HG03565 (cell line): Measurements from ENCODE around the gene CTBP1.

ENCODE experiments used
- ATAC-seq: cut with Tn5 transposase; IDR thresholded peaks from one replicate; pipeline ENCODE4 v1.9.1; 2021; ENCODE audit warnings: mild to moderate bottlenecking, moderate library complexity; ENCODE audit not compliant: unreplicated experiment

Gene CTBP1

DNA sequence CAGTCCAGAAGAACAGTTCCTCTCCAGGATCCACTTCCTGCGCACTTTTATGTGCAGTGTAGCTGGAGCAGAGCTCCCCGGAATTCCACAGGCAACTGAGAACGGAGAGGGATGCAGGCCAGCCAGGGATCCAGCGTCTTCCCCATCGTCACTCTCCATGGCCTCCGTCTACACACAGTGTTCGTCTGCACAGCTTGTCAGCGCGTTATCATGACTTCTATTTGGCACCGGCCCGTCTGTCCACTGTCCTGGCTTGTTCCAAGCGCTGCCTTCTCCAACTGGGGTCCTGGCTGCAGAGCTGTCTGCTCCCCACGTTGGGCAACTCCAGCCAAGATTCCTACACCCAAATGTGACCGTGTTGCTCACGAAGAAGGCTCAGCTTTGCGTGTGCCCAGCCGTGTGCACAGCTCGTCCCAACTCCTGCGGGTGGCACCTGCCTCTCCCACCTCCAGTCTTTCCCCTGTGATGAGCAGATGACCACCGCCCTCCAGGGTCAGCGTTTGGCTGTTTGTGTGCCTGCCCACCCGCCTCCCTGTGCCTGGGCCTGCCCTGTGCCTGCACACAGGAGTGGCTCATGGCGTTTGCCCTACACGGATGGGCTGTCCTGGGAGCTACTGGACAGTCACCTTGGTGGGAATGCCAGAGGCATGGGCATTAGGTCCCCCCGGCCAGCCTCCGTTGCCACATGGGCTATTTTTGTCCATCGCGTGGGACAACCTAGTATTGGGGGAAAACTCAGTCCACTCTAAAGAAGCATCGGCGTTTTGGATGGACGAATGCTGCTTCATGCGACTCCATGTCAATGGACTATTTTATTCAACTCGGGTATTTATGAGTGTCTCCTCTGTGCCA lies 2.2 kb upstream of the CTBP1 start:
- no peak for ATAC-seq

DNA sequence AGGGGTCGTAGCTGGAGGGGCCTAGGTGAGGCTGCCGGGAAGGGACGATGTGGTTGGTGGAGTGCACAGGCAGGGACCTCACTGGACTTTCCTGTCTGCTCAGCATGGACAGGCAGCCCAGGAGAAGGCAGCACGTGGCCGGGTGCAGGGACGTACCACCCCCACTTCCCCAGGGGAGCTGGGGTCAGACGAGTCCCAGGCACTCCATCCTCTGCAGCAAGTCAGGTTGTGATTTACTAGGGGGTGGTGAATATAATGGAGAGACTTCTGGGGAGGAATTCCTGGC lies 1.5 kb upstream of the CTBP1 start:
- no peak for ATAC-seq

DNA sequence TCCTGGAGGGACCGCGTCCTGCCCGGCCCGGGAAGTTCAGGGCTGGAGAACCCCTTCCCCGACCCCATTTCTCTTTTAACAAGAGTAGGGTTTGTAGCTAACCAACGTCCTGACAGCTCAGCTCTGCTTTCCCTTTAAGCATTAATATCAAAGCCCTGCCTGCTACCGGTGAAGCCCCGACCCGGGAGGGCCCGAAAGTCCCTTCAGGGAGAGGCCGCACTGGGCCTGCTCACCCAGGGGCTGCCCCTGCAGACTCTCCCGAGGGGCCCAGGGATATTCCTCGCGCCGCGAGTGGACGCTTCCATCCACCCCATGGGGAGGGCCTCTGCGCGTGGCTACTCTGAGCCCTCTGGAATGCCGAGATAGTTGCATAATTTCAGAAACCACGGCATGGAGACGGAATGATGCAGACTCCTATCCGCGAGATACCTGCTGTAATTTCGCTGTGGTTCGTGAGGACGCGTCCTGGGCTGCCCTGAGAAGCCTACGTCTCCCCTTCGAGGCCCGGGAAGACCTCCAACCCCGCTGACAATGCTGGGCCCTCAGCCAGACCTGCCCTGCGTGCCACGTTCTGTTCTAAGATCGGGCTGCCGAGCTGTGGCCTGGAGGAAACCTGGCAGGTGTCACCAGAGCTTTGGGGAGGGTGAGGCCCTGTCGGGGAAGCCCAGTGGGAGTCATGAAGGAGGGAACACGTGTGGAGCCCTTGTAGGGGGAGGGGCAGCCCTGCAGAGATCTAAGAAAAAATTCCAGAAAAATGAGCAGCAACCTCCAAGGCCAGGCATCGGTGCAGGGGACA lies 999 bp upstream of the CTBP1 start:
- ATAC-seq: peak; percentile 3

DNA sequence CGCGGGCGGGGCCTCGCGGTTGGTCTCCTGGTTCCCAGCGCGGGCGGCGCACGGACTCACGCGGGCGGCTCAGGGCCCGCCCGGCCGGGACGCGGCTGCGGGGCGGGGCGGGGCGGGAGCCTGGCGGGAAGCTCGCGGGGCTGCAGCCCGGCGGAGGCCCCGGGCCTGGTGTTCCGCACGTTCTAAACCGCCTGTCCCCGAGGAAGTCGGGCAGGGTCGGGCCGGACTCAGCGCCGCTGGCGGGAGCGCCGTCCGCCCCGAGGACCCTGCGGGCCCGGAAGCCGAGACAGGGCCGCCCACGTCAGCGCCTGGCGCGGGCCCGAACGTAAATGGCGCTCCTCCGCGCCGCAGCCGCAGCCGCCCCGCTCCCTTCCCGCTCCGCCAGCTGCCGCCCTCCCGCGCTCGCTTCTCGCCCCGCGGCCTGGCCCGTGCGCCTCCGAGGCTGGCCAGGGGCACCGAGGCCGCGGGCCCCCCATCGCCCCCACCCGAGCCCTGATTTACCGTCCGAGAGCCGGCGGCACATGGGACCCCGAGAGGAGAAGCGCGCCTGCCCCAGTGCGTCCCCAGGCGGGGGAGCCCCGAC lies 309 bp upstream of the CTBP1 start:
- ATAC-seq: peak; percentile 43

DNA sequence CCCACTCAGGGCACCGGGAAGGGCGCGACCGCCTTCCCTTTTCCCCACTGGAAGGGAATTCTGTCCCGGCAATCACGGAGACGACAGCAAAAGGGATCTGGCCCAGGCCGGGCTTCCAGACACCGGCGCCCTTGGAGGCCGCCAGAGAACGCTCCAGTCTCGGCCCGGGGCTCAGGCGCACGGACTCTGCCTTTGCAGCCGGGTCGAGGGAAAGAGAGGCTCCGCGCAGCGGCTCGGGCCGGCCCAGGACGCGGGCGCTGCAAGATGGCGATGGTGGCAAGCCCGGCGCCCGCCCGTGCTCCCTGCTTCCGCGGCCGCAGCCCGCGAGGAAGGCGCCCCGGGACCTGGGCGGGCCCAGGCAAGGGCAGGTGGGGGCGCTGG lies 1.1 kb downstream of the CTBP1 start:
- peak; percentile 15 for ATAC-seq

DNA sequence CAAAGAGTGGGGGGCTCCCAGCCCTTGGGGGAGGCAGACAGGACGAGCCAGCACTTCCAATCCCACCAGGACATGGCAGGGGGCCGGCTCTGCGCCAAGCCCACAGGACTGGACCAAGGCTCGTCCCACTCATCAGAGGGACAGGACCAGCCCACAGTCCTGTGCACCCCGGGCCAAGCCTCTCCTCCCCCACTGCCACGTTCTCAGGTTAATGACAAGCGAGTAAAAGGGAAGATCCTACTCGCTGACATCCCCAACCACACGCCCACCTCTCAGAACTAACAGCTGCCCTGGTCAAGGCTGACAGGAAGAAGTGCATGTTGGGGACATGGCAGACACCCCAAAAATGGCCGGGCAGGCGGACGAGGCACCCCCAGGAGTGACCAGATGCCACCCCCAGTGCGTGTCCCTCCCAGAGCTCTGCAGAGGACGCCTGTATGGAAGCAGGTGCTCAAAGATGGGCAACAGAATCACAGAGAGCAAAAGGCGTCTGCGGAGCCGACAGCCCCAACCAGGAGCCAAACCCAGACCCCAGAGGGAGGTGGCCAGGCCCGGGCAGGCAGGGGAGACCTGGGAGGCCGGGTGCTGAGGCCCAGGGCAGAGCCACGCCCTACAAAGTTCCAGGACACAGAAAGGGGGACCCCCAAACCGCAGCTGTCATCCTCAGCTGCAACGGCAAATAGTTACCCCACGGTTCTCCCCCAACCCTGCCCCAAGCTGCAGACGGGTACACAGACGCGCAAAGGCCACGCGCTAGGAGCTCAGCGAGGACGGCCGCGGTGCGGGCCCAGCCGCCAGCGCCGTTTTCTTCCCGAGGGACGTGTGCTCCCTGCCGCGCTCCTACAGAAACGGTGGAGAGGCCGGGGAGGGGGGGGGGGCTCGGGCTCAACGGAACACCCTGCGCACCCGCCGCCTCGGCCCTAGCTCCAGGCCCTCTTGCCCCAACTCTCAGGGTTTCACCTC lies 1.7 kb downstream of the CTBP1 start:
- no peak for ATAC-seq

DNA sequence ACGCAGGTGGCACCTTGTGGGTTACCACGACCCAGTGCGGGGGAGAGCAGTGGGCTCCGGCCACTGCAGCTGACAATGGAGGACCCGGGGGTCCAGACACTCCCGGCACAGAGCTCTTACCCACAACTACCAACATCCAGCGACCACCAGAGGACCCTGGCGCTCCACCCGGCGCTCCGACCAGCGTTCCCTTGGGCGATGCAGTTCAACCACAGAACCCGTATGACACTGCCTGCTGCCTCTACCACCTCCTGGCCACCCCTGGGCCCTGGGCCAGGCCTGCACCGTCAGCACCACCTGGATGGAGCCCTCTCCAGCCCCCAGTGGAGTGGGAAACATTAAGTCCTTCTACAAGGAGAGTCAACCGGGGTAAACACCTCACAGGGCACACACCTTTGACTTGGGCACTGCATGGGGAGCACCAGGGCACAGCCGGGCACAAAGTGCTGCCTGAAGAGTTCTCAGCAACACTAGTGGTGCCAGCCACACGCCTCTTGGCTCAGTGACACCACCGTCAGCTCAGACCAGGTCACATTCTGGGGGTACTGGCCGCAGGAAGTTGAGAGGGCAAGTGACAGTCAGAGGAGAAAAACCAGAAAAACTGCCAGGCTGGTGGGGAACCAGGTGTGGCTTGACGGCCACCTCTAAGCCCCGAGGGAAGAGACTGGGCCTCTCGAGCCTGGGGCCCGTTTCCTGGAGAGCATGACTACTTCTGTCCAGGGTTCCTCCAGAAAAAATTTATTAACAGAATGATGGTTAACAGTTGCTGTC lies 2.6 kb downstream of the CTBP1 start:
- no peak for ATAC-seq

DNA sequence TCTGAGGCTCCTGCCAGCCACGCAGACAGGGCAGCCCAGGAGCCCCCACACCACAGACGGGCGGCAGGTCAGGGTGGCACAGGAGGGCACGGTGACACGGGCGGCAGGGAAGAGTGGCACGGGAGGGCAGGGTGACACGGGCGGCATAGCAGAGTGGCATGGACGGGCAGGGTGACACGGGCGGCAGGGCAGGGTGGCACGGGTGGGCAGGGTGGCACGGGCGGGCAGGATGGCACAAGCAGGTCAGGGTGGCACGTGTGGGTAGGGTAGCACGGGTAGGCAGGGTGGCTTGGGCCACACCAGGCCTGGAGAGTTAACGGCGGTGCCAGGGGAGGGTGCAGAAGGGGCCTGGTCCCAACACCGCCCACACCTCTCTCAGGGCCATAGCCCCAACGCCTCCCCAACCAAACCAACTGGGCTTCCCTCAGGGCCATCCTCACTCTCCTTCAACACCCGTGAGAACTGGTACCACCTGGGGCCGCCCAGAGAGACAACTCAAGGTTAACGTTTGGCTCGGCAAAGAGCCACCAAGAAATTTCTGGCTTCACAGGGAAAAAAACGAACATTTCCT lies 3.4 kb downstream of the CTBP1 start:
- ATAC-seq: no peak

DNA sequence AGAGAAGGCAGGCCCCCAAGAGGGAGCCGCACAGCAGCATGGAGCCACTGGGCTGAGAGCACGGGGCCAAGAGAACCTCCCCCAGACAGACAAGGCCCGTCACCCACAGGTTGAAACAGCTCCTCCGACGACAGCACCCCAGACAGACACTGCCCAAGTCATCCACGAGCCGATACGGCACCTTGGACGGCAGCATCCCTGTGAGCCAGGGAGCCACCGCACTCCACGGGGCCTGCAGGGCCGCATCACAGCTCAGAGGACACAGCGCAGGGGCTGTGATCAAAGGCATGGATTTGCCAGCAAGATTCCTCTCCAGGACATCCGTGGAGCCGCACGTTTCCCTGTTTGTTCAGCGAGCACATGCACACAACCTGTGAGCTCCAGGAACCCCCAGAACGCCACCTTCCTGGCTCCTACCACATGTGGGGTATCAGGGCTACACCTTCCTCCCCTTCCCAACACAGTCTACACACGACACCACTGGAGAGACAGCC lies 3.9 kb downstream of the CTBP1 start:
- ATAC-seq: no peak

DNA sequence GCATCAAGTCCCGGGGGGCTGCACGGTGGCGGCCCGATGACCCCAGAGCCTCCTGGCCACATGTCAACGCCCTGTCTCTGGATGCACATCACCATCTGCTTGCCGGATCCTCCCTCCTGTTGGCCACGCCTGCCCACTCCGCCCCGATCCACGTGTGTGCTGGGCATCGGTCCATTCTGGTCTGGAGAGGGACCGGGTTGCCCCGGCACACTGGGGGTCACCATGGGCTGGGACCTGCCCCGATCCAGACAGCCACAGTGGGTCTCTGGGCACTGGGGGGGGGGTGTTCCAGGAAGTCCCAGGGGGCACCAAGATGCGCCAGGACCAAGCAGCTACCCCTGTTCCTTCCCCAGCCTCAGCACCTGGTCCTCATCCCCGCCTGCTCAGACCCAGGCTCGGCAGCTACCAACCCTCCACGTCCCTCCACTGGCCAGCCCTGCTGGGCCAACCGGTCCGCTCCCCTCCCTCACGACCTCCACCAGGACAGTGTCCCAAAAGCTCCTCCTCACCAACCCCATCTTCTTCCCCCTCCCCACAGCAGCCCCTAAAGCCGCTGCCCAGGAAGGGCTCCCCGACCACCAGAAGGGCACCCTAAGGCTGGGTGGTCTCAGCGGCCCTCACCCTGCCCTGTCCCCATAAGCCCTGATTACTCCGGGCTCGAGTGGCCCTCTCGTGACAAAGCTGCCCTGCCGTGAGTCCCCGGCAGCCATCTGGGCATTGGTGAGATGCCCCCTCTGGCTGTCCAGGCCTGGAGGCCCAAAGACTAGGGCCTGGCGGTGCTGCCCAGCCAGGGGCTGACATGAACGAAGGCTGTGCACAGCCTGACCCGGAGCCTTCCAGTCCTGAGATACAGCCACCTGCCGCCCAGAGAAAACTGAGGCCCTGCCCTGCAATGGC lies 4.6 kb downstream of the CTBP1 start:
- ATAC-seq: no peak

DNA sequence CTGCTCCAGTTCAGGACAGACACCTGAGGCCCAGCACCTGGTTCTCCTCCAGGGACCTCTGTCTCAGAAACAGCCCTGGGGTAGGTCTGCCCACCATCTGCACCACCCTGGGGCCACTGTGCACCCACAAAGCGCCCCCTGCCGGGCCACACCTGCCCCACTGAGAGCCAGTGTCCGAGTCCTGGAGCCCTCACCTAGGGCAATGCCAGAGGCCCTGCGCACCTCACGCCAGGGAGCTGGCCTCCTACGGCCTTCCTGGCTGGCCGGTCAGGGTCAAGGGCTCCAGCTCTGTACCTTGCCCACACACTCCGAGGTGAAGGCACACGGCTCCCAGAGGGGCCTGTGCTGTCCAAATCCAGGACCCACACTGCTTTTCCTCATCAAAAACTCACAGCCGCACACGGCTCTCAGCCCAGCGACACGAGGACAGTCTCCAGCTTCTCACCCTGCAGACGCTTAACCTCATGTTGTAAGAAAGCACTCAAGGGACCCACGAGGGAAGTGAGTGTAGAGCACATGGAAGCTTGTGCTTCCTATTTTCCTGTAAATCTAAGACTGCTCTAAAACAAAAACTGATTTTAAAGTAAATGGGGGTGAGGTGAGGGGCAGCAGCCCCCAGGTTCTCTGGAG lies 5.4 kb downstream of the CTBP1 start:
- no peak for ATAC-seq

DNA sequence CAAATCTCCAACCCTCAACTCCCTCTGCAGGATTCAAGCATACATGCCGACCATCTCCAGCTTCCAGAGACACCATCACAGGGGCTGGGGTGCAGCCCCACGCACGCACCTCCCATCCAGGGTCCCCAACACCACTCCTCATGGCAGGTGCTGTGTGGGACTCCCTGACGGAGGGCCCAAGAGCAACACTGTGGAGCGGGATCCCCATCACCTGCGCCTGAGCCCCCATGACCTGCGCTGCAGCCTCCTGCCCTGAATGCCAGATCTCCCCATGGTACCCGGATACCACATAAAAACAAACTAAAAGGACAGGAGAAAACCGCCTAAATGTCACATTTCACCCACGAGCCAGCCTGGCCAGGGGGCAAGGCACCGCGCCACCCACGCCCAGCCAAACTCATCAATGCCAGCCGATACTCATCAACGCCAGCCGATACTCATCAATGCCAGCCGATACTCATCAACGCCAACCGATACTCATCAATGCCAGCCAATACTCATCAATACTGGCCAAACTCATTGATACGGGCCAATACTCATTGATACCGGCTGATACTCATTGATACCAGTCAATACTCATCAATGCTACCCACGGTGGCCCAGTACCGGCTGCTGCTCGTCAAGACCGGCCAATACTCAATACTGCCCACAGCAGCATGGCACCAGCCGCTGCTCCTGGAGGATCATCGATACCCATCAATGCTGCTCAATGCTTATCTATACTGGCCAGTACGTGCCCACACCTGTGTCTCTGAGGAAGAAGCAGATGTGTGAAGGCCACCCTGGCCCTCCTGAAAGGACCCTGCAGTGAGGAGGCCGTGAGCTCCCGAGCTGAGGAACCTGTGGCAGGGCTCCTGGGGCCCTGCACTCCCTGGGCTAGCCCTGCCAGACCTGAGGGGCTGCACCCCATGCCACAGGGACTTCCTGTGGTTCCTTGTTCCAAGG lies 6.2 kb downstream of the CTBP1 start:
- ATAC-seq: no peak

DNA sequence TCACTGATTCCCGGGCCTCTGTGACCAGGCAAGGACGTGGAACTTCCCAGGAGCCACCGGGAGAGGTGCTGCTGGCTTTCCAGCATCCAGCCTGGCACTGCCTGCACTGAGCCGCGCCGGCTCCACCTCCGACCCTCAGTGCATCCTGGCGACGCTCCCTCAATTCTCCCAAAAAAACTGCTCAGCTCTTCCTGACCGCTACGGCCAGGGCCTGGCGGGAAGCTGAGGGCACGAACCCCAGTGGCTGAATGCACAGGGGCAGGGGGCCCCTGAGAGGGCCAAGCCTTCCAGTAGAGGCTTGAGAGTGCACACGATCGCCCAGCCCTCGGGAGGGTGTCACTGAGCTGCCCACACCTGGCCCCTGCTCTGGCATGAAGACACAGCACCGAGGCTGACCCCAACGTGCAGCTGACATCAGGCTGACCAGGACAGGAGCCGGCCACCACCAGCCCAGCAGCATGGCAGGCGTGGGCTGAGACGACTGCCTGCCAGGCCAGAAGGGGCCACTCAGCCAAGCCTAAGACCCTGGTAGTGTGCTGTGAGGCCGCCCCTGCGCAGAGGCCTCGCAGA lies 6.9 kb downstream of the CTBP1 start:
- no peak for ATAC-seq

DNA sequence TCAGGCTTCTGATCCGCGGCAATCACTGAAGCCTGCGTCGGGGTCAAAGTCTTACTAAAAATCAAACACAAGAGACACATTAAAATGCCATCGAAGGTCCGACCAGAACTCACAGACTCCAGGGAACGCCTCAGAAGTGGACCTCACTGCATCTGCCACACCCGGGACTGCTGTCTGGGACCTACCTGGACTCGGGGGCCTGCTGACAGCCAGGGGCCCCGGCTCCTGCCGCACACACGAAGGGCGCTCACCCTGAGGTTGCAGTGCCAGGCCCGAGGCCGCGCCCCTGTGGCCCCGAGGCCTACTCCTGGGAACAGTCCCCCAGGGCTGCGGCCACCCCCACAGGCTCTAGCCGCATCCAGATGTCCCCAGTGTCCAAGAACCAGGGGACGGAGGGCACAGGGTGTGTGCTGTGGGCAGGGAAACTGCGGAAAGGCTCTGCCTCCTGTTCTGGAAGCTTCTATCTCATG lies 7.4 kb downstream of the CTBP1 start:
- no peak for ATAC-seq

DNA sequence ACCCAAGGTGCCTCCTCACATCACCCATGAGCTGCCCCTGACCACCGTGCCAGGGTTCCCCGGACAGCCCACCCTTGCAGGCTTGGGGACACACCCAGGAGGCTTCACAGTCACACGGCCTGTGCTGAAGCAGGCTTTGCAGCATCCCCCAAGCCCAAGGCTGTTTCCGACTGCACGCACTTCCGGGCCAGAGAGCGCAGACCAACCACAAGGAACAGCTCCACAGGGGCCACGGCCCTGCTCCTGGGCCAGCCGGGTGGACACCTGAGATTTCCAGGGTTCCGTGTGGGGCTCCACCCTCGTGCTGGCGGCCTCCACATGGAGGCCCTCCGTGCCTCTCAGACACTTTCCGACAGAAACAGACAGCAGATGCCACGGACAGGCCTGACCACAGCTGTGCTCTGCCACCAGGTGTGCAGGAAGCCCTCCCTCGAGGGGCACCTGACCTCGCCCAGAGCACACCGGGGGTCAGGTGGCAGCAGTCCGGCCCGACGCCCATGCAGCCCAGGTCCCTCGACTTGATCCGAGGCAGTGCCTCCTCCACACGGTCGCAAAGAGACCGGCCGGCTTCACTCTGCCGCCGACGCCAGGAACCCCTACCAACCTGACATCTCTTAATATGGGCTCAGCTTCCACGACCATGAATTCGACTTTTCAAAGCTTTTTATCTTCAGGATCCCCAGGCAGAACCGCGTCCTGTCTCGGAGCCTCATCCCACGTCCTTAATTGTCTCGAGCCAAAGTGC lies 8.0 kb downstream of the CTBP1 start:
- no peak for ATAC-seq

DNA sequence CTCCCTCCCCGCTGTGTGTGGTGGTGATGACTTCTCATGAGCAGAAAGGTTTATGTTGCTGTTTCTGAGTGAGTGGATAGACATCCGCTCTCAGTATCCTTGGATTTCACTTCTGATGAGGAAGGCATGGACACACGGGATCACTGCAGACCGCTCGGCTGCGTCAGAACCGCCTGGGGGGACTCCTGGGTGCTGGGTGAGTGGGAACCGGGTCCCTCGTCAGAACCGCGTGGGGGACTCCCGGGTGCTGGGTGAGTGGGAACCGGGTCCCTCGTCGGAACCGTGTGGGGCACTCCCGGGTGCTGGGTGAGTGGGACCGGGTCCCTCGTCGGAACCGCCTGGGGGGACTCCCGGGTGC lies 9.0 kb downstream of the CTBP1 start:
- ATAC-seq: no peak
